ENCODE results near the gene XRN2.
"Not testable (repeated sequence)": the region's sequence is repeated elsewhere in the genome, so short reads cannot be mapped to it uniquely, and the experiment has no call there.

XRN2 gene

GRCh38 chr20:21391185-21391971 lies 88.2 kb downstream of the XRN2 start:
- DNase-seq = no peak

DNA sequence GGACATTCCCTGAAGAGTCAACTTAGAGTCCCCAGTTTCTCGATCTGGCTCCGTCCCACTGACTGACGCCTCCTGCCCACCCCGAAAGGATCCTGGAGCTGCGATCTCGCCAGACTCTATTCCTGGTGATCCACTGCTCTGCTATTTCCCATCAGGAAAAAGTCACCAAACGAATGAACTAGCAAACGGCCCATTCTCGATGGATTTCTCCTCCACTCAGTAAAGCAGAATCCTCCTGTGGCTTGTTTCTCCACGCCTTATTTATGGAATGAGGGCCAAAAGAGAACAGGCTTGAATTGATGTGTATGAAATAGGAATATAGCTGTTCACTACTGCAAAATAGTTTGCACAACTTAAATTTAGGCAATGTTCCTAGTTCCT lies 88.8 kb downstream of the XRN2 start:
- DNase-seq = no peak

- DNase-seq = no peak
Measured at GRCh38 chr20:21393166-21393565, 90.0 kb downstream of the XRN2 start.

DNA sequence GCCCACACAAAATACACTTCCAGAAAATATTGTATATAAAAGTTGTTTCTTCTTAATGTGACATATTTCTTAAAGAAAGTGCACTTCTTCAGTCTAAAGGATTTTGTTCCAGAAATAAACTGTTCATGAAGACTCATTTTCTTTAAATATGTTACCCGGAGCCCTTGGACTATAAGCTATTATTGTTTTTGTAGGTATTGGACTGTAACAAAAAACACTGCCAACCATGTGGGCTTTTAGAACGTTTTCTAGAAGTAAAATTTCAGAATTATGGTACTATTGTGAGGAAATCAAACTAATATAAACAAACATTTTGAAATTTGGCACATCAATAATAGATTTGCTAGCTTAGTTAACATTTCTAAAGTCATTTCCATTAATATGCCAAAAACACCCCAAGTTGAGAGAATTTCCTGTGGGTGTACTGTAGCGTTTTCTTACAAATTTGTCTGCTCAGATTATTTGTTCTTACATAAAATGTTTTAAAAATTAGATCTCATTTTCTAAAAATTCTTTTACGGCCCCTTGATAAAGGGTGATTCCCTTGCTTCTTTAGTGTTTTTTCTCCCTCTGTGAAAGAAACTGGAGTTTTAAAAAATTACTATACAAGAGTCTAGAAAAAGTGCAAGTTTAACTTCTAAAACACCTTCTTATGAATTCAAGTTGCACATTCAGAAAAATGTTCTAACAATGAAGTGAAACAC lies 90.8 kb downstream of the XRN2 start:
- DNase-seq = no peak

- DNase-seq = no peak
Measured at GRCh38 chr20:21394551-21394950, 91.4 kb downstream of the XRN2 start.

DNA sequence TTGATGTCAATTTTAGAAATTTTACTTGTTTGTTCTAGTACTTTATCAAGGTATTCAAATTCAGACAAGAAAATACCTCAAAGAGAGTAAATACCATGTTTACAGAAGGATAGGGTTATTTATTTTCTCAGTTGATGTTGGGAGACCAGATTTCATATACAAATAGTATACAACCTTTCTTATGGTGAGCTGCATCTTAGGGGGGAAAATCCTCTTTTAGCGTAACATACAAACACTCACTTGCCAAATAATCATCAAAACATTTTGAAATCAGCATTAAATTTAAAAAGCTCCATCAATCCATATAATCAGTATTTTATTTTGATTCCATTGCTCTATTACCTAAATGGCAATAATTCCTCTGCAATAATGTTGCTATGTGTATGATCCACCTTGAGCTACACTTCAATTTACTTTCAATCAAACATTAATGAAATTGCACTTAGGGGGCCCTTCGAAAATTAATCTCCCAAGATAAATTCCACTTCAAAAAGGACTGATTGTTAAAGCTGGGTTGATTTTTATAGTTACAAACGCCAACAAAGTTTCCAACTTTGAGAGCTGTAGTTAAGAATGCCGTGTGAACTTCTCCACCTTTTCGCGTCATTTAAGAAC lies 92.0 kb downstream of the XRN2 start:
- DNase-seq = no peak

DNA sequence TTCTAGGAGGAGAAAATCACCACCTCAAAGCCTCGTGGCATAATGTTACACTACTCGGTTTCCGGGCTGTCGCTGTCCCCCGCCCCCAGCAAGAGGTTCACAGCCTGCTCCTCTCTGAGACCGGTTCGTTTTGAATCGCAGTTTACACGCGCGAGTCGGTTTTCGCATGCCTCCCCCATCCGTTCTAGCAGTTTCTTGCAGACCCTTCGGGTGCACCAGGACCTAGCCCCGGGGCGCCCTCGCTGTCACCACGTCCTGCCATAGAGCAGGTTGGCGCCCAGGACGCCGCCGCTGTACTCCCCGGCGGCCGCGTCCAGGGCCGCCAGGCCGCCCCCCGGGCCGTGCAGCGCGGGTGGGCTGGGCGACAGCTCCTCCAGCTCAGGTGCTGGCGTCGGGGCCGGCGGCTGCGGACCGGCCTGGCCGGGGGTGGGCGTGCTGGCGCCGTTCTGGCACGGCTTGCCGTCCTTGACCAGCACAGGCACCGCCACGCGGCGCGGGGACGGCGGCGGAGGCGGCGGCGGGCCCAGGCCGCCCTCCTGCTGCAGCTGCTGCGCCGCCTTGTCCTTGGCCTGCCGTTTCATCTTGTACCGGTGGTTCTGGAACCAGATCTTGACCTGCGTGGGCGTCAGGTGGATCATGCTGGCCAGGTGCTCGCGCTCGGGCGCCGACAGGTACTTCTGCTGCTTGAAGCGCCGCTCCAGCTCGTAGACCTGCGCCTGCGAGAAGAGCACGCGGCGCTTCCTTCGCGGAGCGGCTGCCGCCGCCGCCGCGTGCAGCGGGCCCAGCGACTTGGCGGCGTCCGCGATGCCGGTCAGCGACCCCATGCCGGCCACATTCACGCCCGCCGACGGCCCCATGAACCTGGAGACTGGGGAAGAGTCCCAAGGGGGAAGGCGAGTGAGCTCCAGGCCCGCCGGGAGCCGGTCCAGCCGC lies 92.8 kb downstream of the XRN2 start:
- DNase-seq = no peak

DNA sequence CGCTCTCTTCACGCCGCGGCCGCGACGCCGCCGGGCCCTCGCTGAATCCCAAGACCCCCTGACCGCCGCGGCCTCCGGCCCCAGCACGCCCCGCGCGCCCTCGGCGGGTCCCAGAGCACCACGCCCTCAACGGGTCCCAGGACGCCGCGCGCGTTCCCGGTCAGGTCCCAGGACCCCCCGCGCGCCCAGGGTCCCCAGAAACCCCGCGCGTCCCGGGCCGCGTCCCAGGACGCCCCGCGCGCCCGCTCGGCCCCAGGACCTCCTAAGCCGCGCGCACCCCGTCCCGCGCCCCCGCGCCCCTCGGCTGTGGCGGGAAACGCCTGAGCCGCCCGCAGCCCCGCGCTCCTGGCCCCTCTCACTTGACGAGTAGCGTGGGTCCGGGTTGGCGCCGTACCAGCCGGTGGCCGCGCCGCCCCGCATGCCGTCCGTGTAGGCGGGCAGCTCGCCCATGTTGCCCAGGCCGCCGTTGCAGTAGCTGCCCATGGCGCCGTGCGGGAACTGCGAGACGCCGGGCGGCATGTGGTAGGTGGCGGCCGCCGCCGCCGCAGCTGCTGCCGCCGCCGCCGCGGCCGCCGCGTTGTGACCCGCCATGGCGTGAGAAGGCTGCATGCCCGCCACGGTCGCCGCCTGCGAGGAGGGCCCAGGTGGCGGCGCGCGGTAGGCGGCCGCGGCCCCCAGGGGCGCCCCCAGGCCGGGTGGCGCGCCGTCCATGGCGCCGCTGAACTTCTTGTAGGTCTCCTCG lies 93.6 kb downstream of the XRN2 start:
- no peak for DNase-seq

DNA sequence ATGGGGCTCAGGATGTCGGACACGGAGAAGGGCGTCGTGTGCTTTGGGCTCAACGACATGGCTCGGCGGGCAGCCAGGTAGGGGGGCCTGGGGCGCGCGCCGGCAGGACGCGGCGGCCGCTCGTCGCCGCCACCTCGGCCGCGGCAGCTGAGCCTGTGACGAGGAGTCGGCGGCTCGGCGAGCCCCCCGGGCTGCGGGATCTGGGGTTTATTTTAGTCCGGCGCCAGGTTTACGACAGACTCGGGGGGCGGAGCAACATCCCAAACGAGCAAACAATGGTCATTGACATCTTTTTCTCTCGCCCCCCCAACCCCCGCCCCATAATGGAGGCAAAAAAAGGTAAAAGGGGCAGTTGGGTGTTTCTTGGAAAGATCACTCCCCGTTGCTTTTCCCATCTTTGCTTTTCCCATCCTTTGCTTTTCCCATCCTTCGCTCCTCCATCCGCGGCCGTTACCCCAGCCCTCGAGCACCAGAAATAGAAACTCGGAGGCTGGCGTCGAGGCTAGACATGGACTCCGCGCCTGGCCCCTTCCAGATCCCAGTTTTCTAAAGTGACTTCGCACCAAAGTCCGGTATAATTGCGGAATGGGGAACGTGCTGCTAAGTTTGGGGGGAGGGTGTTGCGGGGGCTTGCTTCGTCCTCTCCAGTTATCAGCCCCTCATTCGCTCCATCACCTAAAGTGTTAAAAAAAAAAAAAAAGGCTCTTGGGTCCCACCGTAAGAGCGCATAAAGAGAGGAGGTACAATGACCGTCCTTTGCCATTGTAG lies 94.4 kb downstream of the XRN2 start, which contains the start of gene NKX2-4:
TSS of gene NKX2-4 (minus strand) at position 186 of the 768 bp plus-strand sequence. CDS start at position 59, 127 bp downstream.
- DNase-seq = no peak

DNA sequence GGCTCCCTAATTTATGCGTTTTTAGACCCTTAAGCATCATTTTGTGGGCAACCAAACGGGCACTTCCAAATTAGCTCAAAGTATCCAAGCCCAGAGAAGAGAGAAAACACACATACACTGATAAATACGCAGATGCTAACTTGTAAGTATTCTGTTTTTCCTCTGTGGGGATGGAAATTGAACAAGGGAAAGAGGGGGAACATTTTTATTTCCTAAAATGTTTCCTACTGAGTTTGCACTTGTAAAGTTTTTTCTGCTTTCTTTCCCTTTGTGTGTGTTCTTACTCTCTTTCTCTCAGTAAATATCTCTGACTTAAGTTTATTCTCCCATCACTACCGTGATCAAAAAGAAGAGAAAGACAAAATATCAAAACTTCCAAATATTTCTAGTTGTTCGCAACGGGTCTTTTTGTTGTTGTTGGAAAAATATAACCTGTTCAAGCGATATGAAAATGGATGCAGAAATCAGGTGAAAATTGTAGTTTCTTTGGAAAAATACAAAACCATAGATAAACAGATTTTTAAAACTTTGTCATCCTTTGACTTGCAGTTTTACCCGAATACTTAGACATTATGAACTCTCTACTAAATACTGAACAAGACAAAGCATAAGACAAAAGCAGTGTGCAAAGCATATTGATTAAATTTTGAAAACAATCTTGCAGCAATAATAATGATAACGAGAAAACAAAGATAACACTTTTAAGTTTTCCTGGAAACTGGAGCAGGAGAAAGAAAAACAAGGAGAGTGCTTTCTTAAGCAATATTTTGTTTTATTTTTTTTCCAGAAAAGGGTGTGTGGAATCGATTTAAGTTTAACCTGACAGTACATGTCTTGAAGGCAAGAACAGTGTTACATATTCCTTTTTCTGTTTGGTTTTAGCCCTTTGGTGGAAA lies 95.2 kb downstream of the XRN2 start:
- no peak for DNase-seq

- no peak for DNase-seq
Measured at GRCh38 chr20:21399005-21399475, 95.9 kb downstream of the XRN2 start.

GRCh38 chr20:21411725-21412124 lies 108.6 kb downstream of the XRN2 start:
- DNase-seq = no peak

DNA sequence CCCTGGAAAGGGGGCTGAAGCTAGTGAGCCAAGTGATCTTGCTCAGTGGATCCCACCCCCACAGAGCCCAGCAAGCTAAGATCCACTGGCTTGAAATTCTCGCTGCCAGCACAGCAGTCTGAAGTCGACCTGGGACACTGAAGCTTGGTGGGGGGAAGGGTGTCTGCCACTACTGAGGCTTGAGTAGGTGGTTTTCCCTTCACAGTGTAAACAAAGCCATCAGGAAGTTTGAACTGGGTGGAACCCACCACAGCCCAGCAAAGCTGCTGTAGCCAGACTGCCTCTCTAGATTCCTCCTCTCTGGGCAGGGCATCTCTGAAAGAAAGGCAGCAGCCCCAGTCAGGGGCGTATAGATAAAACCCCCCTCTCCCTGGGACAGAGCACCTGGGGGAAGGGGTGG lies 110.9 kb downstream of the XRN2 start:
- not testable (repeated sequence) for DNase-seq

GRCh38 chr20:21419147-21419546 lies 116.0 kb downstream of the XRN2 start:
- DNase-seq = not testable (repeated sequence)

DNA sequence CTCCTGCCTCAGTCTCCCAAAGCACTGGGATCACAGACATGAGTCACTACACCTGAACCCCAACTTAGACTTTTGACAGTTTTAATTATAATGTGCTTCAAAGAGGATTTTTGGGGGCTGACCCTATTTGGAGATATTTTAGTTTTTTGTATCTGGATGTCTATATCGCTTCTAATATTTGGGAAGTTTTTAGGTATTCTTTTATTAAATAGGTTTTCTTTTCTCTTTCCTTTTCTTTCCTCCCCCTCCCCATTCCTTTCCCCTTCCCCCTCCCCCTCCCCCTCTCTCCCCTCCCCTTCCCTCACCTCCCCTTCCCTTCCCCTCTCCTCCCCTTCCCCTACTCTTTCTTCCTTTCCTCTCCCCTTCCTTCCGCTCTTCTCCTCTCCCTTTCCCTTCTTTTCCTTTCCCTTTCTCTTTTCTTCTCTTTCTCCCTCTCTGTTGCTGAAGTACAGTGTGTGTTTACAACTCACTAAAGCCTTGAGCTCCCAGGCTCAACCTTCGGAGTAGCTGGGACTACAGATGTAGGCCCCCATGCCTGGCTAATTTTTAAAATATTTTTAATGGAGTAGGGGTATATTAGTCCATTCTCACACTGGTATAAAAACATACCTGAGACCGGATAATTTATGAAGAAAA lies 118.6 kb downstream of the XRN2 start:
- DNase-seq = no peak

- not testable (repeated sequence) for DNase-seq
Measured at GRCh38 chr20:21423712-21424111, 120.6 kb downstream of the XRN2 start.

GRCh38 chr20:21424846-21425245 lies 121.7 kb downstream of the XRN2 start:
- no peak for DNase-seq

DNA sequence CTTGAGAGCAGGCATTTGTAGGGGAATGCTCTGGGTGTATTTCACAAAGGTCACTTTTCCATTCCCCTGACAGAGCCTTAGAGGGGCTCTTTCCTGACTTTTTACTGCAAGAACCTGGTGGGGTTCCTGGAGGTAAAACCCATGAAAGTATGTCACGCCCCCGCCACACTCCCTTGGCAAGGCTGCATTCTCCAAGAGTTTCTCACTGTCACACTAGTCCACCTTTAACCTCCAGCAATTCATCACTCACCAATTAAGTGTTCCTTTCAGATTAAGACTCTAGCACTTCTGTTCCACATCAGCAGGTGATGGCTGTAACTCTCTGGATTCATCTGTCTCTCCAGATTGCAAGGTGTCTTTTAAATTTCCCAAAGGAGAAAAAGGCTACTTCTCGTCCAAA lies 126.9 kb downstream of the XRN2 start:
- DNase-seq = no peak

- no peak for DNase-seq
Measured at GRCh38 chr20:21432911-21433310, 129.8 kb downstream of the XRN2 start.
